ENCODE measurements around the gene QSOX2.
A peak's percentile ranks its signal among the peaks of the same experiment; 100 is the strongest.

QSOX2 gene

DNA sequence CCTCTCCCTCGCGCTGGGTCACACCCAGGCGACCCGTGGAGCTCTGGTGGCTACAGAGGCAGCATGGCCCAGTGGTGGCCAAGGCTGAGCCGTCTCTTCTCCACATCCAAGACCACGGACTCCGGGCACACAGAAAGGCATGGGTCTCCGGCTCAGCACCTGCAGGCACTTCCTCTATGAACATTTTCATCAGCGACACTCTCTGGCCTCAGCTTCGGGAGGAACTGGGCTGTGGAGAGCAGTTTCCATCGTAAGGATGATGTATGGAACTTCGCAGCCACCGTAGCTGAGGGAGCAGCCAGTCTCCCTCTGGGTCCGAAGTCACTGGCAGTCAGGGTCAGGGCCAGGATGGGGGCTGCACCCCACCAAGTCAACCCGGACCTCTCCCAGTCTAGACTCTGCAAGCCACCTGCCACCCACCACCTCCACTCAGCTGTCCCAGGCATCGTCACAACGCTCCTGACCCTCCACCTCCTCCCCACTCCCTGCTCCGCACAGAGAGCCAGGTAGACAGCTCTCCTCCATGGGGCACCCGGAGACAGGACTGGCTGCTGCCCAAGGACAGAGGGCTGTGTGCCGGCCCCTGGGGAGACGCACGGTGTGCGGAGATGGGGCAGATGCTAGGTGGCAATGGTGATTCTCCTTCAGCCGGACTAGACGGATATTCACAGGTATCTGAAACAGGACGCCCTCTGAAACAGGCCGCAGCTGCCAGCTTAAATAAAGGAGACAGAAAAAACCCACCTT lies 9.7 kb downstream of the QSOX2 start:
- no peak for DNase-seq

GRCh38 chr9:136235171-136235570 lies 10.4 kb downstream of the QSOX2 start:
- DNase-seq, result no peak

DNA sequence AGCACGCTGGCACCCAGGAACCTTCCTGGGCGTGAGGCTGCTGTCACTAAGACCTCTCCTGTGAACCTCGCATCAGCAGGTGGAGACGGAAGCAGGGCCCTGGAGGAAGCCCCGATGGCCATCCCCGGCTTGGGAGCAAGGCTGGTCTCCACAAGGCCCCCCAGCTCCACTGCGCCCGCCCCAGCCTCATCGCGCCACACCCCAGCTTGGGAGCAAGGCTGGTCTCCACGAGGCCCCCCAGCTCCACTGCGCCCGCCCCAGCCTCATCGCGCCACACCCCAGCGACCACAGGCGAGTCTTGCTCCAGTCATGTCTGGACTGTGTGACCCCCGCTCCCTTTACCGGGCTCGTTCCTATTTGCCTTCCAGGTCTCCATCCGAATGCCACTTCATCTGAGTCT lies 11.0 kb downstream of the QSOX2 start:
- DNase-seq, result no peak

GRCh38 chr9:136233868-136234267 lies 11.7 kb downstream of the QSOX2 start:
- DNase-seq, result no peak

DNA sequence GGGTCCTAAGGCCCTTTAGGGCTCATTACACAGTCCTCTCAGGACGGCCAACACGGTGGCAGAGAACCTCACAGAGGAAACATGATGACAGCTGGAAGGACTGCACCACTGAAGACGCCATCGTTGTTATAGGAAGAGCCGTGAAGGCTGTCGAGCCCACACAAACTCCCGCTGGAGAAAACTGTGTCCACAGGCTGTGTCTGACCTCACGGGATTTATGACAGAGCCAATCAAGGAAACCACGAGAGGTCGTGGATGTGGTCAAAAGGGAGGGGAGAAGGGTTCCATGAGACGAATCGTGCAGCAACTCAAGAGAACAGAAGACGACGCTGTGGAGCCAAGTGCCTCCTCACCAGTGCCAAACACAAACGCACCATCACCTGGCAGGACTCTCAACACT lies 12.2 kb downstream of the QSOX2 start:
- DNase-seq, result no peak

DNA sequence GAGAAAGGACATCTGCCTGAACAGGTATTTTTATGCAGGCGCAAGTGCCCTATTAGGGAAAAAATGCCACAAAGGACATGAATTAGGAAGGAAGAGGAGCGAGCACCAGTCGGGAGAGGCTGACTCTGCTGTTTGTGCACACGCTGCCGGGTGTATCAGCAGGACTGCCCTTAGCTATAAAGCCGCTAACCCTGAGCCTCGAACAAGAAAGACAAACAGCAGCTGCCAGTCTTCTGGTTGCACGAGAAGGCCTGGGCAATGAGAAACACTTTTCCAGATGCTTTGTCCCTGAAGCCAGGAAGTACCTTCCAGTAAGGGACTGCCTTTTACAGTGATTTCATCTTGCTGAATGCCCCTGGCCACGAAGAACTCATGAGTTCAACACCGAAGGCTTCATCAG lies 12.6 kb downstream of the QSOX2 start:
- DNase-seq, result no peak

GRCh38 chr9:136231478-136232297 lies 13.9 kb downstream of the QSOX2 start:
- DNase-seq, result peak; percentile 53

- no peak for DNase-seq
Observed at GRCh38 chr9:136230773-136231172, 14.8 kb downstream of the QSOX2 start.

GRCh38 chr9:136230365-136230764 lies 15.2 kb downstream of the QSOX2 start:
- DNase-seq, result no peak

GRCh38 chr9:136229096-136230065 lies 16.2 kb downstream of the QSOX2 start:
- DNase-seq, result no peak

DNA sequence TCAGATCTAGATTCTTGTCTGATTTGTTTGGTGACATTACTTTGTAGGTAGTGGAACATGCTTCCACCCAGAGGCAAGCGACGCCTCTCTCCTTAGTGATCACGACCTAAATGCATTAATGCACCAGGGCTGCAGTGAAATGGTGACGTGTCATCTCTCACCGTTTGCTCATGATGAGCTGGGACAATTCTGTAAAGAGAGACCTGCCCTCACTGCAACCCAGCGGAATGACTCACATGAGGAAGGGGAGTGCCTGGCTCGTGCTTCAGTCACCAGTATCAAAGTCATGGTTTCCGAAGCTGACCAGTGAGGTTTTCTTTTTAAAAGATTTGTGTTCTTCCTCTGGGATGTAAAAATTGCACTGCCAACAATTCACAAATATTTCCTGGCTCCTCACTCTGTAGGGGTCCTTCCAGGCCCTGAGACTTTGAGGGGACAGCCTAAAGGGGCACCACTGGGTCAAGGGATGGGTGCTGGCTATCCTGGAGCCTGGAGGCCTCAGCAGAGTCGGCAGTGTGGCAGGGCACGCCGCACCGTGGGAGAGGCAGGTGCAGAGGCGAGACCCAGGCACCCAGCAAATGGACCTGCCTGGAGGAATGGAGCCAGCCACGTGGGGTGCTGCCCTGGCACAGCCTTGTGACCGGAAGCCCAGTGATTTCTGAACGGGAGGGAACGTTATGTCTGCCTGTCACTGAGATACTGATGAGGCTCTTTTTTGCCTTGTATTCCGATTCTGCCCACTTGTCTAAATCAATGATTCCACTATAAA lies 17.3 kb downstream of the QSOX2 start:
- no peak for DNase-seq

GRCh38 chr9:136226680-136227407 lies 18.8 kb downstream of the QSOX2 start:
- DNase-seq, result no peak

- peak; percentile 71 for DNase-seq
Observed at GRCh38 chr9:136225748-136226679, 19.6 kb downstream of the QSOX2 start.

DNA sequence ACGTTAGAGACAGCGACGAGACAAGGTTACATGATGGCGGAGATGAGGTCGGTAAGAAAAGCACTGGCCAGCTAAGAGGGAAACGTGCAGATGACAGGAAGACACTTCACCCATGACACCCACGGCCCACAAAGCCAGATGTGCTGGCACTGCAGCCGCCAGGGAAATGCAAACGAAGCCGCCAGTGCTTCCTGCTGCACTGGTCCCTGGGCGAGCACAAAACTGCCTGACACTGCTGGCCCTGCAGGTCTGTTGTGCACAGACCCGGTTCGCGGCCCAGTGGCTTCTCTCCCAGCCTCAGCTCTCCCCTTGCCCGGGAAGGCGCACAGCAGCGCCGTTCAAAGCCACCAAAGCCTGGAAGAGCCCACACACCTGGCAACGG lies 20.3 kb downstream of the QSOX2 start:
- peak; percentile 43 for DNase-seq

DNA sequence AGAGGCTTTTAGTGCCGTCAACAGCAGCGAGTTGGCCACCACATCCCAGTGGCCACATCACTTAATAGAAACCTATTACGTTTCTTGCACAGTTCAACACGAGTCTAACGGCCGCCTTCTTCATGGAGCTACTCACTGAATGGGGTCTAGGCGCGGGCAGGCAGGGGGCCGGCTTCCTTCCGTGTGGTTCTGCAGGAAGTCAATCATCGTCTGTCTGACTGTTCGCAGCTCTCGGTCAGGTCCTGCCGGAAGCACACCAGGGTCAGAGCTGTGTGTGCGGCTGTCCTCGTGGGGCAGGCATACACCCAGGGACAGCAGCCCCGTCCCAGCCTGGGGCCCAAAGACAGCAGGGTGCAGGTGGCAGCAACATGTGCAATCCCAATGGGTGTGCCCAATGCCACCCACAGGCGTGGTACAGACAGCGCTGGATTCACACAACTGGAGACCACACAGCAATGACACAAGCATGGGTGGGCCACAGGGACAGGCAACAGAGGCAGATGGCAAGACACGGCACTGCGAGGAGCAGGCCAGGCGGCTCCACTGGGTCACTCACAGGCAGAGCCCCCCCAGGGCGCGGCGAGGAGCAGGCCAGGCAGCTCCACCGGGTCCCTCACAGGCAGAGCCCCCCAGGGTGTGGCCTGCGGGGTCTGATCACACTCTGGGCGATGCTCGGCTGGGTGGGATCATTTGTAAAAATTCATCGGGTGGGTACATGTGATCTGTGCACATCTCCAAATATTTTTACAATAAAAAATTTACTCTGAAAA lies 21.6 kb downstream of the QSOX2 start:
- DNase-seq, result no peak

DNA sequence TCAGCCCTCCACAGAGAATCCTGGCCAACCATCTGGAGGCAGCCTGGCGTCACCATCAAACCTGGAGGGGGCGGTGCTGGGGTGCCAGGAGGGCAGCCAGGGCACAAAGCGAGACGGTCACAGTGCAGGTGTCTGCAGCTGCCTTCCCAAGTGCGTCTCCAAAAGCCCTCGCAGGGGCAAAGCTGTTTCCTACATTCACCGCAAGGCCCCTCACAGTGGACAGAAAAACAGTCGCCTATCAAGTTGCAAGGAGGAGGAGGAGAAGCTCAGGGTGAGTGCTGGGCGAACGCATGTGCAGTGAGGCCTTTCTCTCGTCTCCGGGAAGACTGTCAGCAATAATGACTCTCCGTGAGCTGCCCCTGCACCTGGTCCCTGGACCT lies 22.7 kb downstream of the QSOX2 start:
- DNase-seq, result no peak

- no peak for DNase-seq
Observed at GRCh38 chr9:136222166-136222905, 23.3 kb downstream of the QSOX2 start.

DNA sequence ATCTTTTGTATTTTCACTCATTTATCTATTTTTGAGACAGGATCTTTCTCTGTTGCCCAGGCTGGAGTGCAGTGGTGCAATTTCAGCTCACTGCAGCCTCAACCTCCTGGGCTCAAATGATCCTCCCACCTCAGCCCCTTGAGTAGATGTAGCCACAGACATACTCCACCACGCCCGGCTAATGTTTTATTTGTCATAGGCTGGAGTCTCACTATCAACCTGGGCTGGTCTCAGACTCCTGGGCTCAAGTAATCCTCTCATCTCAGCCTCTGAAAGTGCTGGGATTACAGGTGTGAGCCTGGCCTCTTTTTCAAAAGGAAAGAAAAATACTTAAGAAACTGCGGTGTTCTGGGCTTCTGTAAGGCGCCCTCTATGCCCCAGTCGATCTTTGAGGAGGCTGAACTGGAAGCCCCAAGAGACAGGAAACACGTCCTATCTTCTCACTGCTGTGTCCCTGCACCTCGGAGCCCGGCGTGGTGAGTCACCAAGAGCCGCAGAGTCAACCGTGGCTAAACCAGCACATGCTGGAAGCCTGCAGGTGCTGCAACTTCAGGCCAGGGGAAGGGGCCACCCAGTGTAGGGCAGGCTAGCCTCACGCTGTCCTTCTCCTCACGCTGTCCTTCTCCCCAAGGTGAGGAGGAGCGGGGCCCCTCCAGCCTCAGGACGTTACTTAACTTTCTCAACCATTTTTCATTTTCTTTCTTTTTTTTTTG lies 25.4 kb downstream of the QSOX2 start:
- peak; percentile 49 for DNase-seq
